ENCODE data around the gene FAM120B. TPM values are rescaled to one million over a fixed set of nuclear protein-coding genes. Genes with fewer than 3 reads are reported as not detected.

FAM120B gene
- total RNA-seq, 1 donor from 2014 or later: 33.7 TPM

DNA sequence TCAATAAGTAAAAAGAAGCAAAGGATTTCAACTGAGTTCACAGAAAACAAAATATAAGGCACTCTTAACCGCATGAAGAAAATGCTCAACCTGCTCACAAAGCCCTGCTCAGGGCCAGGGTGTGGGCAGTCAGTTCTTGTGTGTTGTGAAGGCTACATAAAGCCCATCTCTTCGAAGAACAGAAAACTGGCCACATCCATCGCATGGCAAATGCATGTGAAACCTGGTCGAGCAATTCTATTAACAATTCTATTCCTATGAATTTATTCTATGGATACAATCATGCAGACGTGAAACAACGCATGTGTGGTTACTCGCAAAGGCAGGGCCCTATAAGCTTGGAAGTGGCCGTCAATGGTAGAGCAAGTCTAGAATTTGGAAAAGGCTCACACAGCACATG lies 136.0 kb downstream of the FAM120B start:
- Mint-ChIP-seq H3K9me3 (no peaks in the 10 kb centered on the region), H3K36me3 (ENCODE audit: low read depth) (no peaks in the 10 kb centered on the region), H3K4me1 (peaks cover 39% of the 10 kb centered on the region), H3K27ac (ENCODE audit: unreplicated experiment) (no peak overlapping the region), H3K4me3 (no peak overlapping the region), H3K27me3 (ENCODE audit: low read depth) (no peaks in the 10 kb centered on the region)
- TF ChIP-seq, protein P1, sequence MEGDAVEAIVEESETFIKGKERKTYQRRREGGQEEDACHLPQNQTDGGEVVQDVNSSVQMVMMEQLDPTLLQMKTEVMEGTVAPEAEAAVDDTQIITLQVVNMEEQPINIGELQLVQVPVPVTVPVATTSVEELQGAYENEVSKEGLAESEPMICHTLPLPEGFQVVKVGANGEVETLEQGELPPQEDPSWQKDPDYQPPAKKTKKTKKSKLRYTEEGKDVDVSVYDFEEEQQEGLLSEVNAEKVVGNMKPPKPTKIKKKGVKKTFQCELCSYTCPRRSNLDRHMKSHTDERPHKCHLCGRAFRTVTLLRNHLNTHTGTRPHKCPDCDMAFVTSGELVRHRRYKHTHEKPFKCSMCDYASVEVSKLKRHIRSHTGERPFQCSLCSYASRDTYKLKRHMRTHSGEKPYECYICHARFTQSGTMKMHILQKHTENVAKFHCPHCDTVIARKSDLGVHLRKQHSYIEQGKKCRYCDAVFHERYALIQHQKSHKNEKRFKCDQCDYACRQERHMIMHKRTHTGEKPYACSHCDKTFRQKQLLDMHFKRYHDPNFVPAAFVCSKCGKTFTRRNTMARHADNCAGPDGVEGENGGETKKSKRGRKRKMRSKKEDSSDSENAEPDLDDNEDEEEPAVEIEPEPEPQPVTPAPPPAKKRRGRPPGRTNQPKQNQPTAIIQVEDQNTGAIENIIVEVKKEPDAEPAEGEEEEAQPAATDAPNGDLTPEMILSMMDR (conservative IDR thresholded peaks at IDR 0.05): no peak
- no peak for DNase-seq (ENCODE audit: low read depth, low spot score)

- Mint-ChIP-seq H3K36me3 (ENCODE audit: low read depth) (no peaks in the 10 kb centered on the region), H3K4me1 (peaks cover 35% of the 10 kb centered on the region), H3K27ac (ENCODE audit: unreplicated experiment) (no peak overlapping the region), H3K27me3 (ENCODE audit: low read depth) (no peaks in the 10 kb centered on the region), H3K9me3 (no peaks in the 10 kb centered on the region), H3K4me3 (no peak overlapping the region)
- TF ChIP-seq, protein P1 (conservative IDR thresholded peaks at IDR 0.05): no peak
- no peak for DNase-seq (ENCODE audit: low read depth, low spot score)
Measured at GRCh38 chr6:170443151-170443662, 136.6 kb downstream of the FAM120B start.

- TF ChIP-seq, protein P1 (conservative IDR thresholded peaks at IDR 0.05): no peak
- Mint-ChIP-seq H3K4me1 (peaks cover 39% of the 10 kb centered on the region), H3K27ac (ENCODE audit: unreplicated experiment) (no peak overlapping the region), H3K36me3 (ENCODE audit: low read depth) (no peaks in the 10 kb centered on the region), H3K4me3 (no peak overlapping the region), H3K27me3 (ENCODE audit: low read depth) (no peaks in the 10 kb centered on the region), H3K9me3 (no peaks in the 10 kb centered on the region)
- no peak for DNase-seq (ENCODE audit: low read depth, low spot score)
Measured at GRCh38 chr6:170444056-170444591, 137.6 kb downstream of the FAM120B start.

DNA sequence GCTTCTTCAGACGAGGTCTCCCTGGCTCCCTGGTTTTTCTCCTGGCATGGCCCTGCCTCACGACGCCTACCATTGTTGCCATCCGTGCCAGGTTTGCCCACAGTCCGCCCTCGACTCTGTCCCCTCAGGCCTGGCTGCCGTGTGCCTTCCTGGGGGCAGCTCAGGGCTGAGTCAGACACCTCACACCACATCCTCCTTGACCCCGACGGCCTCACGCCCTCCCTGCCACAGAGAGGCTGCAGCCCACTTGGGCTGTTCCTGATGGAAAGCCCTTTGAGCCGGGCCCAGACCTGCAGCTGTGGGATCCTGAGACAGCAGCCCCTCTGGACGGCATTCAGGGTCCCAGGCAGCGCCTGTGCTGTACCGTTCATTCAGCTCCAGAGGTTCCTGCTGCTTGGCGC lies 138.3 kb downstream of the FAM120B start:
- no peak for DNase-seq (ENCODE audit: low read depth, low spot score)
- TF ChIP-seq, protein P1 (conservative IDR thresholded peaks at IDR 0.05): no peak
- peak overlapping the region; percentile 12 for H3K27ac Mint-ChIP-seq (ENCODE audit: unreplicated experiment)
- H3K36me3 Mint-ChIP-seq (ENCODE audit: low read depth): no peaks in the 10 kb centered on the region
- no peak overlapping the region for H3K4me3 Mint-ChIP-seq
- H3K9me3 Mint-ChIP-seq: no peaks in the 10 kb centered on the region
- no peaks in the 10 kb centered on the region for H3K27me3 Mint-ChIP-seq (ENCODE audit: low read depth)
- peaks cover 39% of the 10 kb centered on the region for H3K4me1 Mint-ChIP-seq

DNA sequence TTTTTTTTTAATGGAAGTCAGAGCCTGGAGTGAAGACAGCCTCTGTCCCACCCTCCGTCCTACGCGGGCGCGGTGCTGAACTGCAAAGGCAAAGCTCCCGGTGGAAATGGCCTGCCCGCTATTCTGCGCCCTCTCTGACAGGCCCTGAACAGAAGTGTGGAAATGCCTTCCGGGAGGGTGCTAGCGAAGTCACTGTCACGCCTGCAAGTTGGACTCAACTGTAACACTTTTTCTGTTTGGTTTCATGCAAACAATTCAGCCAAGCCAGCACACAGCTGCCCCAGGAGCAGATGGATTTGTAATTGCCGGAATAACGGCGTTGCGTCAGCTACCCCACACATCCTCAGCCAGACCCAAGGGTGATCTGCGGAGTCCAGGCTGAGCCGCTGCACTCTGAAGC lies 138.9 kb downstream of the FAM120B start:
- Mint-ChIP-seq H3K36me3 (ENCODE audit: low read depth) (no peaks in the 10 kb centered on the region), H3K4me1 (peaks cover 32% of the 10 kb centered on the region), H3K27me3 (ENCODE audit: low read depth) (no peaks in the 10 kb centered on the region), H3K9me3 (no peaks in the 10 kb centered on the region), H3K27ac (ENCODE audit: unreplicated experiment) (no peak overlapping the region), H3K4me3 (no peak overlapping the region)
- DNase-seq (ENCODE audit: low read depth, low spot score): no peak
- TF ChIP-seq, protein P1 (conservative IDR thresholded peaks at IDR 0.05): no peak

Data from neural crest cell (in vitro differentiated cells).